IMR-90 (cell line): Measurements from ENCODE around the gene SAMD1. TPM values are rescaled to one million over a fixed set of nuclear protein-coding genes. Genes with fewer than 3 reads are reported as not detected.

Source experiments
- ATAC-seq: fragments of 200-7000 bp; cut with Tn5 transposase; 2 replicates; pipeline ENCODE4 v1.9.1; 2020; ENCODE audit warnings: low read depth, mild to moderate bottlenecking, moderate library complexity
- BruUV-seq: library from RNA; stranded (reverse); fragments of 400-500 nt; replicated peaks from 2 replicates; lab custom pipeline; 2021; lab: Mats Ljungman, UMichigan
- CTCF ChIA-PET: fragments of 300-600 bp; formaldehyde crosslinking; extraction: SDS; loops from one replicate; lab custom pipeline; 2021; ENCODE audit warnings: antibody characterized with exemption; lab: Yijun Ruan, JAX
- POLR2A ChIA-PET: fragments of 300-600 bp; sonication (Branson Sonifier 250); formaldehyde crosslinking; loops from one replicate; lab custom pipeline; 2022; ENCODE audit warnings: antibody characterized with exemption; ENCODE audit not compliant: unreplicated experiment; lab: Charles Lee
- DNase-seq: peaks from one replicate; pipeline ENCODE4 v3.0.0; 2013
- H2AFZ ChIP-seq: replicated peaks from 2 replicates; pipeline ENCODE3; 2013; ENCODE audit warnings: low read length, mild to moderate bottlenecking; ENCODE audit not compliant: poor library complexity
- H2AK5ac ChIP-seq: 2 replicates; pipeline ENCODE4 v1.6.1; 2013; ENCODE audit warnings: low read depth, low read length, inconsistent platforms
- H2AK9ac ChIP-seq: replicated peaks from 2 replicates; pipeline ENCODE3; 2013; ENCODE audit warnings: mild to moderate bottlenecking, low read depth, low read length, moderate library complexity; ENCODE audit not compliant: poor library complexity
- H2BK120ac ChIP-seq: 2 replicates; pipeline ENCODE4 v1.6.1; 2013; ENCODE audit warnings: low read depth, low read length, inconsistent platforms
- H2BK15ac ChIP-seq: 3 replicates; pipeline ENCODE4 v1.6.1; 2013; ENCODE audit warnings: low read depth, low read length, inconsistent platforms
- H2BK20ac ChIP-seq: 2 replicates; pipeline ENCODE4 v1.6.1; 2013; ENCODE audit warnings: low read depth, mild to moderate bottlenecking, inconsistent platforms, low read length, moderate library complexity
- H2BK5ac ChIP-seq: 2 replicates; pipeline ENCODE4 v1.6.1; 2013; ENCODE audit warnings: mild to moderate bottlenecking, low read depth, low read length, inconsistent platforms; ENCODE audit not compliant: poor library complexity, severe bottlenecking
- H3K14ac ChIP-seq: replicated peaks from 2 replicates; pipeline ENCODE4 v1.6.1; 2013; ENCODE audit warnings: low read depth, low read length, inconsistent platforms
- H3K18ac ChIP-seq: 2 replicates; pipeline ENCODE4 v1.6.1; 2013; ENCODE audit warnings: low read depth, low read length, control low read depth
- H3K23ac ChIP-seq: 2 replicates; pipeline ENCODE4 v1.6.1; 2013; ENCODE audit warnings: low read depth, low read length, inconsistent platforms
- H3K27ac ChIP-seq: 2 replicates; pipeline ENCODE4 v1.5.1; 2013; ENCODE audit warnings: mild to moderate bottlenecking, control low read depth, low read length; ENCODE audit not compliant: insufficient read depth
- H3K27me3 ChIP-seq: 2 replicates; pipeline ENCODE4 v1.6.1; 2013; ENCODE audit warnings: low read length; ENCODE audit not compliant: control insufficient read depth, insufficient read depth
- H3K36me3 ChIP-seq: 2 replicates; pipeline ENCODE4 v1.6.1; 2013; ENCODE audit warnings: low read length, mixed read lengths; ENCODE audit not compliant: control insufficient read depth, insufficient read depth
- H3K4ac ChIP-seq: 2 replicates; pipeline ENCODE4 v1.6.1; 2013; ENCODE audit warnings: low read depth, low read length, inconsistent platforms
- H3K4me1 ChIP-seq: 2 replicates; pipeline ENCODE4 v1.6.1; 2013; ENCODE audit warnings: low read length, mixed read lengths; ENCODE audit not compliant: control insufficient read depth, insufficient read depth
- H3K4me2 ChIP-seq: 2 replicates; pipeline ENCODE4 v1.6.1; 2013; ENCODE audit warnings: low read depth, mild to moderate bottlenecking, control low read depth, low read length, moderate library complexity
- H3K4me3 ChIP-seq: 2 replicates; pipeline ENCODE4 v1.5.1; 2013; ENCODE audit warnings: low read depth, mild to moderate bottlenecking, control low read depth, low read length, moderate library complexity; ENCODE audit not compliant: insufficient read depth
- H3K56ac ChIP-seq: 2 replicates; pipeline ENCODE4 v1.6.1; 2013; ENCODE audit warnings: low read length, inconsistent platforms; ENCODE audit not compliant: insufficient read depth; ENCODE audit errors: extremely low read depth
- H3K79me1 ChIP-seq, 2 experiments: 2 replicates each; pipeline ENCODE4 v1.6.1; 2013; ENCODE audit warnings: low read length in 2 of 2, inconsistent platforms in 1 of 2, low read depth in 1 of 2
- H3K9ac ChIP-seq: 2 replicates; pipeline ENCODE4 v1.6.1; 2013; ENCODE audit warnings: low read depth, low read length, control low read depth
- H3K9me1 ChIP-seq: 2 replicates; pipeline ENCODE4 v1.6.1; 2013; ENCODE audit warnings: low read length, inconsistent platforms; ENCODE audit not compliant: insufficient read depth
- H3K9me3 ChIP-seq: 2 replicates; pipeline ENCODE4 v1.6.1; 2013; ENCODE audit warnings: low read length; ENCODE audit not compliant: control insufficient read depth, insufficient read depth
- H4K20me1 ChIP-seq: 2 replicates; pipeline ENCODE4 v1.6.1; 2013; ENCODE audit warnings: low read length, inconsistent platforms; ENCODE audit not compliant: insufficient read depth
- H4K5ac ChIP-seq: 2 replicates; pipeline ENCODE4 v1.6.1; 2013; ENCODE audit warnings: mild to moderate bottlenecking, low read depth, low read length, control low read depth
- H4K8ac ChIP-seq, 2 experiments: 2 replicates each; pipeline ENCODE4 v1.6.1; 2013; ENCODE audit warnings: low read depth in 2 of 2, low read length in 2 of 2, control low read depth in 1 of 2, inconsistent platforms in 1 of 2
- H4K91ac ChIP-seq: 2 replicates; pipeline ENCODE4 v1.6.1; 2013; ENCODE audit warnings: low read depth, low read length, inconsistent platforms; ENCODE audit not compliant: insufficient read depth
- BHLHE40 ChIP-seq: fragments of 150-350 bp; IDR thresholded peaks from 2 replicates; pipeline ENCODE4 v1.6.1; 2016; ENCODE audit warnings: mild to moderate bottlenecking, low read depth, low read length
- CEBPB ChIP-seq: IDR thresholded peaks from 2 replicates; pipeline ENCODE4 v1.6.1; 2012; ENCODE audit warnings: low read depth, low read length, improper control_type of control experiment
- CHD1 ChIP-seq: IDR thresholded peaks from 2 replicates; pipeline ENCODE4 v1.6.1; 2012; ENCODE audit warnings: low read depth, low read length, improper control_type of control experiment
- FOS ChIP-seq: fragments of 150-350 bp; IDR thresholded peaks from 2 replicates; pipeline ENCODE4 v1.6.1; 2016; ENCODE audit warnings: low read depth, low read length
- MAFK ChIP-seq: IDR thresholded peaks from 2 replicates; pipeline ENCODE4 v1.6.1; 2012; ENCODE audit warnings: low read depth, low read length, improper control_type of control experiment
- MAZ ChIP-seq: IDR thresholded peaks from 2 replicates; pipeline ENCODE4 v1.6.1; 2012; ENCODE audit warnings: low read depth, mild to moderate bottlenecking, low read length, improper control_type of control experiment, moderate library complexity, borderline replicate concordance
- MXI1 ChIP-seq: IDR thresholded peaks from 2 replicates; pipeline ENCODE4 v1.6.1; 2012; ENCODE audit warnings: low read depth, mild to moderate bottlenecking, low read length, moderate library complexity, borderline replicate concordance
- NFE2L2 ChIP-seq: fragments of 150-350 bp; IDR thresholded peaks from 2 replicates; pipeline ENCODE4 v1.6.1; 2016; ENCODE audit warnings: low read depth, mild to moderate bottlenecking, low read length
- POLR2A ChIP-seq: IDR thresholded peaks from 2 replicates; pipeline ENCODE4 v1.6.1; 2012; ENCODE audit warnings: mild to moderate bottlenecking, low read depth, low read length
- RAD21 ChIP-seq: IDR thresholded peaks from 2 replicates; pipeline ENCODE4 v1.6.1; 2012; ENCODE audit warnings: low read length, improper control_type of control experiment
- RCOR1 ChIP-seq: IDR thresholded peaks from 2 replicates; pipeline ENCODE4 v1.6.1; 2012; ENCODE audit warnings: mild to moderate bottlenecking, low read length, improper control_type of control experiment; ENCODE audit not compliant: insufficient replicate concordance
- RFX5 ChIP-seq: IDR thresholded peaks from 2 replicates; pipeline ENCODE4 v1.8.0; 2012; ENCODE audit warnings: low read depth, mild to moderate bottlenecking, low read length, moderate library complexity
- SMC3 ChIP-seq: fragments of 150-350 bp; IDR thresholded peaks from 2 replicates; pipeline ENCODE4 v1.6.1; 2016; ENCODE audit warnings: low read depth, mild to moderate bottlenecking, antibody characterized with exemption, low read length, moderate library complexity
- WGBS, 2 experiments: methylation state at CpG; one replicate each; pipeline versions ENCODE4 v1.1.5 to v1.1.7; 2013; ENCODE audit warnings: missing lambda C conversion rate in 2 of 2; ENCODE audit not compliant: insufficient read length in 1 of 2; ENCODE audit errors: extremely low coverage in 2 of 2; 5-methylcytosine and 5-hydroxymethylcytosine counted together
- dilution Hi-C: fragments of 300-500 bp; cut with HindIII; formaldehyde crosslinking; loops from one replicate; pipeline ENCODE4 v1.14.3; 2018; ENCODE audit warnings: low sequenced_read_pairs; ENCODE audit not compliant: unreplicated experiment
- in situ Hi-C: fragments of 300-500 bp; cut with MboI; formaldehyde crosslinking; loops from 3 replicates; pipeline ENCODE4 v1.14.3; 2019; ENCODE audit warnings: low sequenced_read_pairs, inconsistent platforms, mixed read lengths
- intact Hi-C: fragments of 100-400 bp; cut with micrococcal nuclease; formaldehyde crosslinking; loops from 2 replicates; pipeline ENCODE4 v1.10.0; 2022
- polyA plus RNA-seq, 3 experiments: library from polyadenylated mRNA; depleted of rRNA; stranded (reverse); fragments of >200 nt; gene quantifications; 2 replicates each; pipeline ENCODE4 v1.2.3, GENCODE V29; 2012; ENCODE audit warnings: low replicate concordance in 1 of 3
- total RNA-seq: library from RNA; depleted of rRNA; stranded (reverse); fragments of >200 nt; gene quantifications from 2 replicates; pipeline ENCODE4 v1.2.3, GENCODE V29; 2012
- TF ChIP-seq, protein P1 (sequence below): fragments of 150-350 bp; IDR thresholded peaks from 2 replicates; pipeline ENCODE4 v1.6.1; 2017; ENCODE audit warnings: mild to moderate bottlenecking, antibody characterized with exemption, low read length, low read depth
- TF ChIP-seq, protein P2 (sequence below): conservative IDR thresholded peaks from 2 replicates; pipeline ENCODE4 v1.5.1; 2012; ENCODE audit warnings: mild to moderate bottlenecking, low read depth, low read length, improper control_type of control experiment
- TF ChIP-seq, protein P3 (sequence below): fragments of 150-350 bp; IDR thresholded peaks from 2 replicates; pipeline ENCODE4 v1.6.1; 2016; ENCODE audit warnings: low read depth, mild to moderate bottlenecking, low read length, moderate library complexity, borderline replicate concordance

The SAMD1 gene
- total and polyA plus RNA-seq, 2 of the 4 experiments (the other 2 are of a cell fraction) = 6.5 to 14.1 TPM

DNA sequence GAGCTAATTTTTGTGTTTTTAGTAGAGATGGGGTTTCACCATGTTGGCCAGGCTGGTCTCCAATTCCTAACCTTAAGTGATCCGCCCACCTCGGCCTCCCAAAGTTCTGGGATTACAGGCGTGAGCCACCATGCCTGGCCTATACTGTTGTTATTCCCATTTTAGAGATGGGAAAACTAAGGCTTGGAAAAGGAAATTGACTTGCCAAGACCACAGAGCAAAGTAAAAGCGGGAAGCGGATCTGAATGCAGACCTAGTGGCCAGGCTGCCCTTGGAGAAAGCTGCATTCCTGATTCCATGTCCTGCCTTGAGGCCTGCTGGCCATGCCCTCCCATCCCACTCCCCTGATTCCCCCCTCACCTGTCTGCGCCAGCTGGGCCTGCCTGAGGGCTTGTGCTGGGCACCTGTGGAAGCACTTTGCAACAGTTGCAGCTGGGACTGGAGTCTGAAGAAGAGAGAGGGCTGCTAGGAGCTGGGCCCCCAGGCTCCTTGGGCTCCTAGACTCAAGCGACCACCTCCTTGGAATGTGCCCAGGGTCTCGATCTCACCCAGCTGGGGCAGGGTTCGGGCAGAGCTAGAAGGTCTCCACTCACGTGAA is 34.4 kb downstream of the SAMD1 start:
- Histone ChIP-seq H3K23ac (no peak overlapping the region), H3K56ac (no peak overlapping the region), H3K79me1 (no peaks in the 10 kb centered on the region), H4K5ac (no peak overlapping the region), H3K36me3 (no peaks in the 10 kb centered on the region), H2AK9ac (no peak overlapping the region), H2BK5ac (no peak overlapping the region), H4K20me1 (no peaks in the 10 kb centered on the region), H2AK5ac (no peak overlapping the region), H3K27me3 (peaks cover 35% of the 10 kb centered on the region), H4K91ac (no peak overlapping the region), H4K8ac (no peak overlapping the region), H3K9me1 (no peaks in the 10 kb centered on the region), H3K4me3 (no peak overlapping the region), H3K9me3 (peaks cover 2% of the 10 kb centered on the region; the same call in 1 of the 2 replicates), H2BK120ac (no peak overlapping the region), H3K14ac (no peak overlapping the region), H3K9ac (no peak overlapping the region), H3K27ac (no peak overlapping the region), H2AFZ (no peak overlapping the region), H3K4me2 (no peak overlapping the region), H2BK15ac (no peak overlapping the region), H3K4me1 (peaks cover 1% of the 10 kb centered on the region; the same call in 1 of the 2 replicates), H2BK20ac (no peak overlapping the region), H3K18ac (no peak overlapping the region), H3K4ac (no peak overlapping the region)
- intact Hi-C loops = no loop called here
- ChIA-PET CTCF (no interaction called here), POLR2A (no interaction called here)
- TF ChIP-seq CEBPB (no peak), CHD1 (no peak), MAFK (no peak), BHLHE40 (no peak), MXI1 (no peak), SMC3 (no peak), NFE2L2 (no peak), RCOR1 (no peak), POLR2A (no peak), RAD21 (no peak), FOS (no peak), RFX5 (no peak), MAZ (no peak)
- TF ChIP-seq, protein P1, sequence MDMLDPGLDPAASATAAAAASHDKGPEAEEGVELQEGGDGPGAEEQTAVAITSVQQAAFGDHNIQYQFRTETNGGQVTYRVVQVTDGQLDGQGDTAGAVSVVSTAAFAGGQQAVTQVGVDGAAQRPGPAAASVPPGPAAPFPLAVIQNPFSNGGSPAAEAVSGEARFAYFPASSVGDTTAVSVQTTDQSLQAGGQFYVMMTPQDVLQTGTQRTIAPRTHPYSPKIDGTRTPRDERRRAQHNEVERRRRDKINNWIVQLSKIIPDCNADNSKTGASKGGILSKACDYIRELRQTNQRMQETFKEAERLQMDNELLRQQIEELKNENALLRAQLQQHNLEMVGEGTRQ = no peak
- TF ChIP-seq, protein P2, sequence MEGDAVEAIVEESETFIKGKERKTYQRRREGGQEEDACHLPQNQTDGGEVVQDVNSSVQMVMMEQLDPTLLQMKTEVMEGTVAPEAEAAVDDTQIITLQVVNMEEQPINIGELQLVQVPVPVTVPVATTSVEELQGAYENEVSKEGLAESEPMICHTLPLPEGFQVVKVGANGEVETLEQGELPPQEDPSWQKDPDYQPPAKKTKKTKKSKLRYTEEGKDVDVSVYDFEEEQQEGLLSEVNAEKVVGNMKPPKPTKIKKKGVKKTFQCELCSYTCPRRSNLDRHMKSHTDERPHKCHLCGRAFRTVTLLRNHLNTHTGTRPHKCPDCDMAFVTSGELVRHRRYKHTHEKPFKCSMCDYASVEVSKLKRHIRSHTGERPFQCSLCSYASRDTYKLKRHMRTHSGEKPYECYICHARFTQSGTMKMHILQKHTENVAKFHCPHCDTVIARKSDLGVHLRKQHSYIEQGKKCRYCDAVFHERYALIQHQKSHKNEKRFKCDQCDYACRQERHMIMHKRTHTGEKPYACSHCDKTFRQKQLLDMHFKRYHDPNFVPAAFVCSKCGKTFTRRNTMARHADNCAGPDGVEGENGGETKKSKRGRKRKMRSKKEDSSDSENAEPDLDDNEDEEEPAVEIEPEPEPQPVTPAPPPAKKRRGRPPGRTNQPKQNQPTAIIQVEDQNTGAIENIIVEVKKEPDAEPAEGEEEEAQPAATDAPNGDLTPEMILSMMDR = no peak
- TF ChIP-seq, protein P3, sequence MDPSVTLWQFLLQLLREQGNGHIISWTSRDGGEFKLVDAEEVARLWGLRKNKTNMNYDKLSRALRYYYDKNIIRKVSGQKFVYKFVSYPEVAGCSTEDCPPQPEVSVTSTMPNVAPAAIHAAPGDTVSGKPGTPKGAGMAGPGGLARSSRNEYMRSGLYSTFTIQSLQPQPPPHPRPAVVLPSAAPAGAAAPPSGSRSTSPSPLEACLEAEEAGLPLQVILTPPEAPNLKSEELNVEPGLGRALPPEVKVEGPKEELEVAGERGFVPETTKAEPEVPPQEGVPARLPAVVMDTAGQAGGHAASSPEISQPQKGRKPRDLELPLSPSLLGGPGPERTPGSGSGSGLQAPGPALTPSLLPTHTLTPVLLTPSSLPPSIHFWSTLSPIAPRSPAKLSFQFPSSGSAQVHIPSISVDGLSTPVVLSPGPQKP = no peak
- in situ Hi-C loops = no loop called here
- ATAC-seq = no peak
- WGBS, 2 experiments = 82% methylated on average over 5 of the region's 10 CpGs; no CpG with 5 or more reads in 1 of the 2 experiments
- BruUV-seq = no TSS peak
- DNase-seq = no peak
- dilution Hi-C loops = no loop called here
